ENCODE measurements around the gene ADIPOQ.
"Not testable (repeated sequence)": the region's sequence is repeated elsewhere in the genome, so short reads cannot be mapped to it uniquely, and the experiment has no call there.

The ADIPOQ gene

GRCh38 chr3:186871403-186871924, 29.0 kb downstream of the ADIPOQ start:
- no peak overlapping the region for H3K4me3 Mint-ChIP-seq
- H3K27ac Mint-ChIP-seq, result peak overlapping the region; percentile 65
- H3K27me3 Mint-ChIP-seq, result no peaks in the 10 kb centered on the region
- H3K36me3 Mint-ChIP-seq (ENCODE audit: low read depth), result peaks cover 3% of the 10 kb centered on the region
- H3K4me1 Mint-ChIP-seq (ENCODE audit: low read depth), result peaks cover 32% of the 10 kb centered on the region
- no peaks in the 10 kb centered on the region for H3K9me3 Mint-ChIP-seq

- not testable (repeated sequence) for H3K27ac Mint-ChIP-seq; H3K27me3 Mint-ChIP-seq; H3K4me3 Mint-ChIP-seq; H3K9me3 Mint-ChIP-seq; H3K36me3 Mint-ChIP-seq (ENCODE audit: low read depth)
- H3K4me1 Mint-ChIP-seq (ENCODE audit: low read depth), result peaks cover 32% of the 10 kb centered on the region
Observed at GRCh38 chr3:186873796-186874195, 31.3 kb downstream of the ADIPOQ start.

DNA sequence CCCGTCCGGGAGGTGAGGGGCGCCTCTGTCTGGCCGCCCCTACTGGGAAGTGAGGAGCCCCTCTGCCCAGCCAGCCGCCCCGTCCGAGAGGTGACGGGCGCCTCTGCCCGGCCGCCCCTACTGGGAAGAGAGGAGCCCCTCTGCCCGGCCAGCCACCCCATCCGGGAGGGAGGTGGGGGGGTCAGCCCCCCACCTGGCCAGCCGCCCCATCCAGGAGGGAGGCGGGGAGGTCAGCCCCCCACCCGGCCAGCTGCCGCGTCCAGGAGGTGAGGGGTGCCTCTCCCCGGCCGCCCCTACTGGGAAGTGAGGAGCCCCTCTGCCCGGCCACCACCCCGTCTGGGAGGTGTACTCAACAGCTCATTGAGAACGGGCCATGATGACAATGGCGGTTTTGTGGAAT, 31.7 kb downstream of the ADIPOQ start:
- not testable (repeated sequence) for H3K27me3 Mint-ChIP-seq, H3K4me3 Mint-ChIP-seq
- peaks cover 28% of the 10 kb centered on the region for H3K4me1 Mint-ChIP-seq (ENCODE audit: low read depth)

DNA sequence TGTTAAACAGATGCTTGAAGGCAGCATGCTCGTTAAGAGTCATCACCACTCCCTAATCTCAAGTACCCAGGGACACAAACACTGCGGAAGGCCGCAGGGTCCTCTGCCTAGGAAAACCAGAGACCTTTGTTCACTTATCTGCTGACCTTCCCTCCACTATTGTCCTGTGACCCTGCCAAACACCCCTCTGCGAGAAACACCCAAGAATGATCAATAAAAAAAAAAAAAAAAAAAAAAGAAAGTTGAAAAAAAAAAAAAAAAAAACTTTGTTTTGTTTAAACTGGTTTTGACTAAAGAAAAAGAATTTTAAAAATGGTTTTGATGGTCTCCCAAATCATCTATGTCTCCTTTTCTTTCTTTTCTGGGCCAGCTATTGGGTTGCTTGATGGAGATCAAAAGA, 32.3 kb downstream of the ADIPOQ start:
- not testable (repeated sequence) for H3K4me3 Mint-ChIP-seq; H3K27me3 Mint-ChIP-seq; H3K27ac Mint-ChIP-seq; H3K36me3 Mint-ChIP-seq (ENCODE audit: low read depth); H3K9me3 Mint-ChIP-seq
- H3K4me1 Mint-ChIP-seq (ENCODE audit: low read depth), result peaks cover 28% of the 10 kb centered on the region

More for the DNA sequence above, 31.7 kb downstream of the ADIPOQ start:
- H3K9me3 Mint-ChIP-seq; H3K36me3 Mint-ChIP-seq (ENCODE audit: low read depth); H3K27ac Mint-ChIP-seq: not testable (repeated sequence)

- H3K27ac Mint-ChIP-seq, result no peak overlapping the region
- H3K4me1 Mint-ChIP-seq (ENCODE audit: low read depth), result peaks cover 28% of the 10 kb centered on the region
- no peaks in the 10 kb centered on the region for H3K9me3 Mint-ChIP-seq
- H3K27me3 Mint-ChIP-seq, result no peaks in the 10 kb centered on the region
- no peak overlapping the region for H3K4me3 Mint-ChIP-seq
- H3K36me3 Mint-ChIP-seq (ENCODE audit: low read depth), result no peaks in the 10 kb centered on the region
Observed at GRCh38 chr3:186875708-186876107, 33.2 kb downstream of the ADIPOQ start.

DNA sequence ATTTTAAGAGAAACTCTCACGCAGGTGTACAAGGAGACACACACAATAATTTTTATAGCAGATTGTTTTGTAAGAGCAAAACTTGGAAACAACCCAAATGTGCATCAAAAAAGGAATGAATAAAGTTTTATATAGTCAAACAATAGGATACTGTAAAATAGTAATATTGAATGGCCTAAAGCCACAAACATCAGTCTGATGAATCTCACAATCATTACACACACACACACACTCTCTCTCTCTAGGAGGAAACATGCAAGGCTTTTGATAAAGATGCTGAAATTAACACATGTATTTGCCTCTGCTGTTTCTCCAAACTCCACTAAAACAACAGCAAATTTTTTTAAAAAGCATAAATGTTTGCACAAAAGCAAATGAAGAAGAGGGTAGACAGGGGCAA, 37.3 kb downstream of the ADIPOQ start:
- Mint-ChIP-seq H3K36me3 (ENCODE audit: low read depth) (no peaks in the 10 kb centered on the region), H3K4me1 (ENCODE audit: low read depth) (peaks cover 48% of the 10 kb centered on the region), H3K9me3 (no peaks in the 10 kb centered on the region), H3K4me3 (no peak overlapping the region), H3K27me3 (no peaks in the 10 kb centered on the region), H3K27ac (no peak overlapping the region)

DNA sequence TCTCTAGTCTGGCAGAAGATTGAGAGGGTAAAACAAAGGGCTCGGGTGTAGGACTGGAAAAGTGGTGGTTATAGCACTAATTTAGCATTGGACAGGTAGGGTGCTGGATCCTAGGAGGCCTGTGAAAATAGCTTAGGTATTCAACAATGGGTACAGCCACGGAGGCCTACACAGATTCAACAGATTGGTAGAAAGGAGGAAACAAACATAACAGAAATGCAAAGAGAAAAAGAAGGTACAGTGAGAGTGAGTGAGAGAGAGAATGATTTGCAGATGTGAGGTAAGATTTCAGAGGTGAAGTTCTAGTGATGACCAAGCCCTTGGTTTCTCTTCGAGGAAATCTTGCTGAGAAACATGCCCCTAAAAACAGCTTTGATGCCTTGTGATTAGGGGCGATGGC, 37.9 kb downstream of the ADIPOQ start:
- peak overlapping the region; percentile 29 for H3K4me3 Mint-ChIP-seq
- H3K9me3 Mint-ChIP-seq, result no peaks in the 10 kb centered on the region
- no peaks in the 10 kb centered on the region for H3K36me3 Mint-ChIP-seq (ENCODE audit: low read depth)
- H3K4me1 Mint-ChIP-seq (ENCODE audit: low read depth), result peaks cover 51% of the 10 kb centered on the region
- no peaks in the 10 kb centered on the region for H3K27me3 Mint-ChIP-seq
- peak overlapping the region; percentile 59 for H3K27ac Mint-ChIP-seq

DNA sequence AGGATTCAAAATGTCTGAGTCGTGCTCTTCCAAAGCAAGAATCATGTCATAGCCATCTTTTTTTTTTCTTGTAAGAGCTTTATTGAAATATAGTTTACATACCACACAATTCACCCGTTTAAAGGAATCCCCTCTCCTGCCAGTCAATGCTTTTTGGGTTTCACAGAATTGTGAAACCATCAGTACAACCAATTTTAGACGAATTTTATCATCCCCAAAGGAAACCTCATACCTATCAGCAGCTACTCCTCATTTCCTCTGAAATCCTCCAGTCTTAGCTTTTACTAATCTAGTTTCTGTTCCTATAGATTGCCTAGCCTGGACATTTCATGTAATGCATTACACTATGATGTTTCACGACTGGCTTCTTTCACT, 39.6 kb downstream of the ADIPOQ start:
- Mint-ChIP-seq H3K36me3 (ENCODE audit: low read depth) (no peaks in the 10 kb centered on the region), H3K27ac (peak overlapping the region; percentile 83), H3K9me3 (no peaks in the 10 kb centered on the region), H3K27me3 (no peaks in the 10 kb centered on the region), H3K4me3 (peak overlapping the region; percentile 36), H3K4me1 (ENCODE audit: low read depth) (peaks cover 57% of the 10 kb centered on the region)

DNA sequence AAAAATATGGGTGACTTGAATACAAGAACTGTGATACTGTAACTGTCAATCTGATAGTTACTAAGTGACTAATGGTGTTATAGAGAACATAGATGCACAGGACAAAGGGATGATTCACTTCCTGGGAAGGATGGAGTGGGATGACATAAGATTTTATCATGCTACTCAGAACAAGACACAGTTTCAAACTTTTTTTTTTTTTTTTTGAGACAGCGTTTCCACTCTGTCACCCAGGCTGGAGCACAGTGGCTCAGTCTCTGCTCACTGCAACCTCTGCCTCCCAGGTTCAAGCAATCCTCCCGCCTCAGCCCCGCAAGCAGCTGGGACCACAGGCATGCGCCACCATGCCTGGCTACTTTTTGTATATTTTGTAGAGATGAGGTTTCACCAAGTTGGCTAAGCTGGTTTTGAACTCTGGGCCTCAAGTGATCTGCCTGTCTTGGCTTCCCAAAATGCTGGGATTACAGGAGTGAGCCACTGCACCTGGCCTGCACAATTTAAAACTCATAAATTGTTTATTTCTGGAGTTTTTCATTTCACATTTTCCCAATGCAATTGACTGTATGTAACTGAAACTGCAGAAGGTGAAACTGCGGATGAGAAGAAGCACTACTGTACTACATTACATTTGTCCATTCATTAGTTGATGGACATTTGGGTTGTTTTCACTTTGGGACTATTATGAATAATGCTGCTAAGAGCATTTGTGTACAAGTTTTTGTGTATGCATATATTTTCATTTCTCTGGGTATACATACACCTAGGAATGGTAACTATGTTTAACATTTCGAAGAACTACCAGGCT, 40.6 kb downstream of the ADIPOQ start:
- H3K27me3 Mint-ChIP-seq, result no peaks in the 10 kb centered on the region
- peaks cover 61% of the 10 kb centered on the region for H3K4me1 Mint-ChIP-seq (ENCODE audit: low read depth)
- H3K36me3 Mint-ChIP-seq (ENCODE audit: low read depth), result no peaks in the 10 kb centered on the region
- no peaks in the 10 kb centered on the region for H3K9me3 Mint-ChIP-seq
- peak overlapping the region; percentile 67 for H3K4me3 Mint-ChIP-seq
- peak overlapping the region; percentile 88 for H3K27ac Mint-ChIP-seq

- no peaks in the 10 kb centered on the region for H3K27me3 Mint-ChIP-seq
- H3K4me1 Mint-ChIP-seq (ENCODE audit: low read depth), result peaks cover 61% of the 10 kb centered on the region
- H3K4me3 Mint-ChIP-seq, result peak overlapping the region; percentile 67
- peak overlapping the region; percentile 88 for H3K27ac Mint-ChIP-seq
- no peaks in the 10 kb centered on the region for H3K9me3 Mint-ChIP-seq
- H3K36me3 Mint-ChIP-seq (ENCODE audit: low read depth), result no peaks in the 10 kb centered on the region
Observed at GRCh38 chr3:186883686-186884058, 41.2 kb downstream of the ADIPOQ start.

DNA sequence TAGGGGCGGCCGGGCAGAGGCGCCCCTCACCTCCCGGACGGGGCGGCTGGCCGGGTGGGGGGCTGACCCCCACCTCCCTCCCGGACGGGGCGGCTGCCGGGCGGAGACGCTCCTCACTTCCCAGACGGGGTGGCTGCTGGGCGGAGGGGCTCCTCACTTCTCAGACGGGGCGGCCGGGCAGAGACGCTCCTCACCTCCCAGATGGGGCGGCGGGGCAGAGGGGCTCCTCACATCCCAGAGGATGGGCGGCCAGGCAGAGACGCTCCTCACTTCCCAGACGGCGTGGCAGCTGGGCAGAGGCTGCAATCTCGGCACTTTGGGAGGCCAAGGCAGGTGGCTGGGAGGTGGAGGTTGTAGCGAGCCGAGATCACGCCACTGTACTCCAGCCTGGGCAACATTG, 42.4 kb downstream of the ADIPOQ start:
- not testable (repeated sequence) for H3K9me3 Mint-ChIP-seq; H3K27me3 Mint-ChIP-seq; H3K4me3 Mint-ChIP-seq; H3K27ac Mint-ChIP-seq; H3K36me3 Mint-ChIP-seq (ENCODE audit: low read depth)
- peaks cover 55% of the 10 kb centered on the region for H3K4me1 Mint-ChIP-seq (ENCODE audit: low read depth)

DNA sequence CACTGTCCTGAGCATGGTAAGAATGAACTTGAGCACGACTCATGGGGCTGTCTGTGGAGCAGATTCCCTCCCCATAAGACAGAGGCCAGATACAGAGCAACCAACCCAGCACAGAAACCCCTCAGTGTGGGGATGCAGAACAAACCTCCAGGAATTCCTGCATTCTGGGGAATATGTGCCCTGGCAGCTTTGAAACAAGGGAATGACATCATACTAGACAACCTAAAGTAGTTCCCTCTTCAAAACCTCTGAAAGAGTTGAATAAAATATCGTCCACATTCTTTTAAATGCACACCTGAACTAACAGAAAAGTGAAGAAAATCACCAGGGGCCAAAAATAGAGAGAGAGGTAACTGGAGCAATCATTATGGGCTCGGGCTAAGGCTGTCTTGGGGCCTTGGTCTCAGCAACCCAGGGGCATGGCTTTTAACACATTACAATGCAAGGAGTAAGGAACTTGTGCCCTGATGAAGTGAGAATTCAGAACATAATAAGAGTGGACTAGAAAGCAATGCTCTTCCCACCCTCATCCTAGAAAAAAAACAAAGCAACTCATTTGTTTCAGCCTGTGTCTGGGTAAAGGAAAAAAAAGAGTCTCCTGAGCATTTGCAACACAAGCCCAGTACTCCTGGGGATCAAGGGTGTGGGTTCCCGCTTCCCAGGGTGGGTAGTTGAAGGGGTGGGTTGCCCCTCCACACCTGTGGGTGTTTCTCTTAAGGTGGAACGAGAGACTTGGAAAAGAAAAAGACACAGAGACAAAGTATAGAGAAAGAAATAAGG, 43.9 kb downstream of the ADIPOQ start:
- Mint-ChIP-seq H3K27me3 (no peaks in the 10 kb centered on the region), H3K36me3 (ENCODE audit: low read depth) (no peaks in the 10 kb centered on the region), H3K27ac (no peak overlapping the region), H3K9me3 (no peaks in the 10 kb centered on the region), H3K4me3 (no peak overlapping the region), H3K4me1 (ENCODE audit: low read depth) (peaks cover 39% of the 10 kb centered on the region)

DNA sequence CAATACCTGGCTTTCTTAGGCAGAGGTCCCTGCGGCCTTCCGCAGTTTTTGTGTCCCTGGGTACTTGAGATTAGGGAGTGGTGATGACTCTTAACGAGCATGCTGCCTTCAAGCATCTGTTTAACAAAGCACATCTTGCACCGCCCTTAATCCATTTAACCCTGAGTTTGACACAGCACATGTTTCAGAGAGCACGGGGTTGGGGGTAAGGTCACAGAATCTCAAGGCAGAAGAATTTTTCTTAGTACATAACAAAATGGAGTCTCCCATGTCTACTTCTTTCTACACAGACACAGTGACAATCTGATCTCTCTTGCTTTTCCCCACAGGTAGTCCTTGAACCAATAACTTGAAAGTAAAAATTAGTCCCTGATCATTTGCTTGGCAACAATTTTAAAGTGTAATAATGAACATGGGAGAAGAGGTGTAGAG, 45.0 kb downstream of the ADIPOQ start:
- H3K27ac Mint-ChIP-seq; H3K9me3 Mint-ChIP-seq; H3K36me3 Mint-ChIP-seq (ENCODE audit: low read depth); H3K4me3 Mint-ChIP-seq; H3K27me3 Mint-ChIP-seq: not testable (repeated sequence)
- H3K4me1 Mint-ChIP-seq (ENCODE audit: low read depth), result peaks cover 28% of the 10 kb centered on the region

DNA sequence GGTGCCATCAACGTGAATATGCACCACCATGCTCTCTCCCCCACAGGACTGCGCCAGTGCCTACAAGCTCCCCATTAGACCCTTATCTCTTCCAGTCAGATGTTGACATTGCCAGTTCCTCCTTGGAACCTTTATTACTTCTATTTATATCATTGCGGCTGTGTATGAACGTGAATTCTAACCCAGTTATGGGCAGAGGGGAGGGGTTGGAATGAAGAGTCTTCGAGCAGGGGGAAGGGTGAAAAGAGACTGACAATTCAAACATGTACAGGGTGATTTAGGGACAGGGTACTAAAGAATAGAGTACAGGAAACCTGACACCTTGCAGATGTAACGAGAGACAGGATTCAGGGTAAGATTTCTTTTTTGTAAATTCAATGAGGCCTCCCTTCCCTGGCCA, 46.1 kb downstream of the ADIPOQ start:
- peaks cover 18% of the 10 kb centered on the region for H3K4me1 Mint-ChIP-seq (ENCODE audit: low read depth)
- no peaks in the 10 kb centered on the region for H3K36me3 Mint-ChIP-seq (ENCODE audit: low read depth)
- H3K4me3 Mint-ChIP-seq, result no peak overlapping the region
- no peak overlapping the region for H3K27ac Mint-ChIP-seq
- H3K9me3 Mint-ChIP-seq, result no peaks in the 10 kb centered on the region
- no peaks in the 10 kb centered on the region for H3K27me3 Mint-ChIP-seq

DNA sequence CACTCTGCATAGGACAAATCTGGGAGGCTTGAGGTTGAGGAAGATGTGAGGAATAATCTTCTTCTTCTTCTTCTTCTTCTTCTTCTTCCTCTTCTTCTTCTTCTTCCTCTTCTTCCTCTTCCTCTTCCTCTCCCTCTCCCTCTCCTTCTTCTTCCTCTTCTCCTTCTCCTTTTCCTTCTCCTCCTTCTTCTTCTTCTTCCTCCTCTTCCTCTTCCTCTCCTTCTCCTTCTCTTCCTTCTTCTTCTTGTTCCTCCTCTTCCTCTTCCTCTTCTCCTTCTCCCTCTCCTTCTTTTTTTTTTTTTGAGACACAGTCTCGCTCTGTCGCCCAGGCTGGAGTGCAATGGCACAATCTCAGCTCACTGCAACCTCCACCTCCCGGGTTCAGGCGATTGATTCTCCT, 47.2 kb downstream of the ADIPOQ start:
- not testable (repeated sequence) for H3K27ac Mint-ChIP-seq

More for the DNA sequence above, 47.2 kb downstream of the ADIPOQ start:
- not testable (repeated sequence) for H3K9me3 Mint-ChIP-seq; H3K27me3 Mint-ChIP-seq; H3K4me3 Mint-ChIP-seq; H3K36me3 Mint-ChIP-seq (ENCODE audit: low read depth)
- peaks cover 13% of the 10 kb centered on the region for H3K4me1 Mint-ChIP-seq (ENCODE audit: low read depth)
